Cardiac muscle cell (in vitro differentiated cells and primary cell): ENCODE results near the gene NPC1. TPM values are rescaled to one million over a fixed set of nuclear protein-coding genes. Genes with fewer than 3 reads are reported as not detected.

Source experiments
- DNase-seq, 2 donors: peaks; one replicate each; pipeline versions ENCODE4 v3.0.0 to v3.0.0-alpha.2; 2010 to 2017; ENCODE audit warnings: low read depth in 1 of 2, low spot score in 1 of 2
- H3K27ac ChIP-seq: fragments of 200-600 bp; sonication (generic); 2 replicates; pipeline ENCODE4 v1.5.1; 2016
- H3K27me3 ChIP-seq: fragments of 200-600 bp; sonication (generic); 2 replicates; pipeline ENCODE4 v1.6.0; 2016; ENCODE audit warnings: control low read depth
- H3K36me3 ChIP-seq: fragments of 200-600 bp; sonication (generic); 2 replicates; pipeline ENCODE4 v1.5.1; 2016; ENCODE audit warnings: control low read depth
- H3K4me1 ChIP-seq: fragments of 200-600 bp; sonication (generic); 2 replicates; pipeline ENCODE4 v1.8.1; 2017; ENCODE audit warnings: low read depth, mild to moderate bottlenecking, mixed run types
- H3K4me3 ChIP-seq: fragments of 200-600 bp; sonication (generic); 2 replicates; pipeline ENCODE4 v1.5.1; 2016; ENCODE audit warnings: mild to moderate bottlenecking
- H3K9me3 ChIP-seq: fragments of 200-600 bp; sonication (generic); 2 replicates; pipeline ENCODE4 v1.5.1; 2017; ENCODE audit warnings: low read depth, mild to moderate bottlenecking, control low read depth
- polyA plus RNA-seq: library from polyadenylated mRNA; unstranded; fragments of >200 nt; fragmentation: Nextera tagmentation; extraction: Ambion mirVana; gene quantifications from 2 replicates; pipeline ENCODE4 v1.2.1, GENCODE V29; 2016
- total RNA-seq: library from RNA; depleted of rRNA; stranded (reverse); fragments of >200 nt; gene quantifications from 2 replicates; pipeline ENCODE4 v1.2.3, GENCODE V29; 2016
- TF ChIP-seq, protein P1 (sequence below): IDR thresholded peaks from 2 replicates; pipeline ENCODE4 v1.5.1; 2012; ENCODE audit warnings: low read depth, mild to moderate bottlenecking, low read length

The NPC1 gene
- total and polyA plus RNA-seq, 2 experiments from 2014 or later = 14.1 to 25.9 TPM

DNA sequence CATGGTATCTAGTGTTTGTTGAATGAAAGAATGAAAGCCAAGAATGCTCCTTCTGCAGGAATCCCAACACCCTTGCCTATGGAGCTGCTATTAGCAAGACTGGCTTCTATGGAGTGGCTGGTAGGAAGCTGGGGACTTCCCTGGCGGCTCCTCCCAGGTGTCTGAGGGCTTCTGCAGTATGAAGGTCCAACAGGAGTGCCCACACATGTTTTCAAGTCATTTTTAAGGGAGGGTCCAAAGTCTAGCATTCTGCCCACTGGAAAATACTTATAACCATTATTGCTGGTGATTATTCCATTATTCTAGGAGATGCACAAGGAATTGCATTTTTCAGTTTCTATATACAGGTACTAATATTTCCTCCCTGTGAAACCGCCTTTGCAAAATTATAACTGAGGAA lies 21.9 kb upstream of the NPC1 start:
- Histone ChIP-seq H3K27me3 (no peaks in the 10 kb centered on the region), H3K4me3 (no peak overlapping the region), H3K9me3 (no peaks in the 10 kb centered on the region), H3K27ac (no peak overlapping the region), H3K4me1 (peaks cover 4% of the 10 kb centered on the region), H3K36me3 (no peaks in the 10 kb centered on the region)
- DNase-seq = no peak
- TF ChIP-seq, protein P1, sequence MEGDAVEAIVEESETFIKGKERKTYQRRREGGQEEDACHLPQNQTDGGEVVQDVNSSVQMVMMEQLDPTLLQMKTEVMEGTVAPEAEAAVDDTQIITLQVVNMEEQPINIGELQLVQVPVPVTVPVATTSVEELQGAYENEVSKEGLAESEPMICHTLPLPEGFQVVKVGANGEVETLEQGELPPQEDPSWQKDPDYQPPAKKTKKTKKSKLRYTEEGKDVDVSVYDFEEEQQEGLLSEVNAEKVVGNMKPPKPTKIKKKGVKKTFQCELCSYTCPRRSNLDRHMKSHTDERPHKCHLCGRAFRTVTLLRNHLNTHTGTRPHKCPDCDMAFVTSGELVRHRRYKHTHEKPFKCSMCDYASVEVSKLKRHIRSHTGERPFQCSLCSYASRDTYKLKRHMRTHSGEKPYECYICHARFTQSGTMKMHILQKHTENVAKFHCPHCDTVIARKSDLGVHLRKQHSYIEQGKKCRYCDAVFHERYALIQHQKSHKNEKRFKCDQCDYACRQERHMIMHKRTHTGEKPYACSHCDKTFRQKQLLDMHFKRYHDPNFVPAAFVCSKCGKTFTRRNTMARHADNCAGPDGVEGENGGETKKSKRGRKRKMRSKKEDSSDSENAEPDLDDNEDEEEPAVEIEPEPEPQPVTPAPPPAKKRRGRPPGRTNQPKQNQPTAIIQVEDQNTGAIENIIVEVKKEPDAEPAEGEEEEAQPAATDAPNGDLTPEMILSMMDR = no peak

DNA sequence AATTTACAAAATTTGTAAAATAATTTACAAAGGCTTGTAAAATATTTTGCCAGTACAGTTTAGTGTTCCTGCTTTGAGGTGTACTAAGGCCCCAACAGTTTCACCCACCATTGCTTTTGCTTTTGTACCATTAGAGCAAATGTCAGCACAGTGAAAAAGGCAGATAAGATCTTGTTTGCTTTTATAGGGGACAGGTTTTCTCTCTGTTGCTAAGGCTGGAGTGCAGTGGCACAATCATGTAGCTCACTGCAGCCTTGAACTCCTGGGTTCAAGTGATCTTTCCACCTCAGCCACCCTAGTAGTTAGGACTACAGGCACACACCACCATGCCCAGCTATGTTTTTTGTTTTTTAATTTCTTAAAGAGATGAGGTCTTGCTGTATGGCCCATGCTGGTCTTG lies 19.6 kb upstream of the NPC1 start:
- TF ChIP-seq, protein P1 = no peak
- DNase-seq = no peak
- Histone ChIP-seq H3K36me3 (no peaks in the 10 kb centered on the region), H3K27me3 (no peaks in the 10 kb centered on the region), H3K27ac (no peak overlapping the region), H3K4me1 (no peaks in the 10 kb centered on the region), H3K9me3 (no peaks in the 10 kb centered on the region), H3K4me3 (no peak overlapping the region)

DNA sequence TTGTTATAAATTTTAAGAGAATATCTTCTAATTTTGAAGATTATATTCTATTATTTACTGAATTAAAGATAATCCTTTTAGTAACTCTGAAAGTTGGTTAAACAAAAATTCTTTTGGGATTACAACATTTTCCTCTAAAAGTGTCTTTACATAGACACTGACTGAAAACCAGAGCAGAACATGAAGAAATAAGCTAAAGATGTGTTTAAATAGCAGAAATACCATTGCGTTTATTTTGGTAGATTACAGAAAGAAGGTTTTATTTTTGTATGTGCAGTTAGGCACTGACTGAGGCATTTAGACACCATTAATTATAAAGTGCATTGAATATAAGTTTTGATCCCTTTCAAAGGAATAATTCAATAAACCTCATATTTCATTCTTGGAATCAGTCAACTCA lies 13.5 kb upstream of the NPC1 start:
- TF ChIP-seq, protein P1 = no peak
- no peak for DNase-seq
- Histone ChIP-seq H3K4me1 (no peaks in the 10 kb centered on the region), H3K27me3 (no peaks in the 10 kb centered on the region), H3K36me3 (no peaks in the 10 kb centered on the region), H3K27ac (no peak overlapping the region), H3K4me3 (no peak overlapping the region), H3K9me3 (no peaks in the 10 kb centered on the region)

DNA sequence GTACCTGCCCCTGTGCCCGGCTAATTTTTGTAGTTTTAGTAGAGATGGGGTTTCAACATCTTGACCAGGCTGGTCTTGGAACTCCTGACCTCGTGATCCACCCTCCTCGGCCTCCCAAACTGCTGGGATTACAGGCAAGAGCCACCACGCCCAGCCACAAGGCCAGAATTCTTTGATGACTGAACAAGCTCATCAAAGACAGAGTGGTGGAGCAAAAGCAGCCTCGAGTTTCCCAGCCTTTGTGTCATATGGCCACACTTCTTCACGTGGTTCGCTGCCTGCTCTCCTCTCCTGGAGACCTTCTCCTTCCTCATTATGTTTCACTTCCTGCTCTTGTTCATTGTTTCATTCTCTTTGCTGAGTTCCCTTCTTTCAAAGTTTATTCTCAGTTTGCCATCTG lies 9.9 kb upstream of the NPC1 start:
- Histone ChIP-seq H3K36me3 (no peaks in the 10 kb centered on the region), H3K27me3 (no peaks in the 10 kb centered on the region), H3K4me1 (no peaks in the 10 kb centered on the region), H3K4me3 (no peak overlapping the region), H3K27ac (no peak overlapping the region), H3K9me3 (no peaks in the 10 kb centered on the region)
- TF ChIP-seq, protein P1 = no peak
- DNase-seq = no peak

DNA sequence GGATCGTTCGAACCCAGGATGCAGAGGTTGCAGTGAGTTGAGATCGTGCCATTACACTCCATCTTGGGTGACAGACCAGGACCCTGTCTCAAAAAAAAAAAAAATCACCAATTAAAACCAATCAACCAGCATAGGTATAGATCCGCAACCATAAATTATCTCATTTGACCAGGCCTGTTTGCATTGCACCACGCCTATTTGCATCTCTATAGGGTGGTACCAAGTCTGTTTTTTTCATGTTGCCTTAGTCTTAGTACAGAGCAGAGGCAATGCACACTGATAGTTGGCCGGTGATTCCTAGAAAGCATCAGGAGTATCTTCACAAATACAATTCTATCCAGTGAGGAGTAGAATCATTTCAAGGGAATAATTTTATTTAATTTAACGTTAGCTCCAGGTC lies 9.3 kb upstream of the NPC1 start:
- TF ChIP-seq, protein P1 = no peak
- Histone ChIP-seq H3K36me3 (no peaks in the 10 kb centered on the region), H3K4me1 (no peaks in the 10 kb centered on the region), H3K27ac (no peak overlapping the region), H3K27me3 (no peaks in the 10 kb centered on the region), H3K9me3 (no peaks in the 10 kb centered on the region), H3K4me3 (no peak overlapping the region)
- DNase-seq = no peak

DNA sequence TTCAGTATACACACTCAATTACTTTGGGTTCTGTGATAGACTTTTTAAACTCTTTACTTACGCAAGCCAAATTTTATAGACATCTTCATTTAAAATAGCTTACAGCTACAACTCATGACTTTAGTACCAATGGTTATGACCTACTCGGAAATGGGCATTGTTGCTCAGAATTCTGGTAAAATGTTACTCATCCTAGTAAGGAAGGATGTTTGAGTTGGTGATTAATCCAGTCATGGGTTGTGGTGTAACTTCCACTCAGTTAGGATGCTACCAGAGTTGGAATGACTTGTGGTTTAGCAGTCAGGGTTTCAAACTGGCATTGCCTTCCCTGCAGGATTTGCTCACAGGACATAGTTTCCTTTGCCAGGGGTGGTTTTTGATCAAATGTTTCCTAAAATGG lies 7.4 kb upstream of the NPC1 start:
- Histone ChIP-seq H3K36me3 (no peaks in the 10 kb centered on the region), H3K27me3 (no peaks in the 10 kb centered on the region), H3K4me1 (no peaks in the 10 kb centered on the region), H3K4me3 (no peak overlapping the region), H3K9me3 (no peaks in the 10 kb centered on the region), H3K27ac (no peak overlapping the region)
- TF ChIP-seq, protein P1 = no peak
- DNase-seq = peak in 1 of 2 donors; percentile 78
